DMS 273 (cell line): ENCODE data around the gene TPST1.
A peak's percentile ranks its signal among the peaks of the same experiment; 100 is the strongest.
"Not testable (repeated sequence)": the region's sequence is repeated elsewhere in the genome, so short reads cannot be mapped to it uniquely, and the experiment has no call there.

Source experiments
- DNase-seq: peaks from one replicate; lab custom pipeline; 2025; ENCODE audit not compliant: unreplicated experiment; lab: John Stamatoyannopoulos, UW

TPST1 gene

GRCh38 chr7:66187905-66188304 is 17.2 kb upstream of the TPST1 start:
- no peak for DNase-seq

GRCh38 chr7:66188645-66189044 is 16.5 kb upstream of the TPST1 start:
- DNase-seq, result no peak

- no peak for DNase-seq
These were observed 15.2 kb upstream of the TPST1 start for GRCh38 chr7:66189695-66190503.

GRCh38 chr7:66190504-66190857 is 14.7 kb upstream of the TPST1 start:
- no peak for DNase-seq

GRCh38 chr7:66193146-66193725 is 11.9 kb upstream of the TPST1 start:
- DNase-seq, result no peak

- no peak for DNase-seq
These were observed 6.7 kb upstream of the TPST1 start for GRCh38 chr7:66198469-66198868.

GRCh38 chr7:66198956-66199355 is 6.2 kb upstream of the TPST1 start:
- DNase-seq, result peak; percentile 23

GRCh38 chr7:66202441-66202840 is 2.7 kb upstream of the TPST1 start:
- no peak for DNase-seq

GRCh38 chr7:66205741-66206090 is 582 bp downstream of the TPST1 start:
- no peak for DNase-seq

- no peak for DNase-seq
These were observed 1.2 kb downstream of the TPST1 start for GRCh38 chr7:66206119-66206933.

GRCh38 chr7:66206934-66207240 is 1.8 kb downstream of the TPST1 start:
- no peak for DNase-seq

GRCh38 chr7:66207540-66207939 is 2.4 kb downstream of the TPST1 start:
- DNase-seq, result no peak

- DNase-seq, result no peak
These were observed 6.3 kb downstream of the TPST1 start for GRCh38 chr7:66211429-66211828.

GRCh38 chr7:66213637-66214036 is 8.5 kb downstream of the TPST1 start:
- no peak for DNase-seq

GRCh38 chr7:66216687-66217086 is 11.6 kb downstream of the TPST1 start:
- DNase-seq, result no peak

- DNase-seq, result no peak
These were observed 14.7 kb downstream of the TPST1 start for GRCh38 chr7:66219805-66220204.

GRCh38 chr7:66221442-66221841 is 16.3 kb downstream of the TPST1 start:
- no peak for DNase-seq

- DNase-seq, result no peak
These were observed 22.7 kb downstream of the TPST1 start for GRCh38 chr7:66227808-66228207.

- not testable (repeated sequence) for DNase-seq
These were observed 26.4 kb downstream of the TPST1 start for GRCh38 chr7:66231326-66232216.

- DNase-seq, result no peak
These were observed 28.5 kb downstream of the TPST1 start for GRCh38 chr7:66233638-66234037.

- no peak for DNase-seq
These were observed 31.7 kb downstream of the TPST1 start for GRCh38 chr7:66236713-66237303.
